ENCODE data around the gene UCHL3.

GRCh38 chr13:75556961-75557360 is 7.4 kb downstream of the UCHL3 start:
- no peak for TF ChIP-seq POLR2A (IDR thresholded peaks at IDR 0.05)
- no peak for TF ChIP-seq CTCF (IDR thresholded peaks at IDR 0.05)

Data from tibial nerve (tissue), 3 donors.